HG02981 (cell line): ENCODE measurements around the gene NFE2L2.
"Not testable (repeated sequence)": the region's sequence is repeated elsewhere in the genome, so short reads cannot be mapped to it uniquely, and the experiment has no call there.

ENCODE experiments used
- ATAC-seq: cut with Tn5 transposase; IDR thresholded peaks from one replicate; pipeline ENCODE4 v1.9.1; 2021; ENCODE audit warnings: mild to moderate bottlenecking, moderate library complexity; ENCODE audit not compliant: unreplicated experiment

NFE2L2 gene

DNA sequence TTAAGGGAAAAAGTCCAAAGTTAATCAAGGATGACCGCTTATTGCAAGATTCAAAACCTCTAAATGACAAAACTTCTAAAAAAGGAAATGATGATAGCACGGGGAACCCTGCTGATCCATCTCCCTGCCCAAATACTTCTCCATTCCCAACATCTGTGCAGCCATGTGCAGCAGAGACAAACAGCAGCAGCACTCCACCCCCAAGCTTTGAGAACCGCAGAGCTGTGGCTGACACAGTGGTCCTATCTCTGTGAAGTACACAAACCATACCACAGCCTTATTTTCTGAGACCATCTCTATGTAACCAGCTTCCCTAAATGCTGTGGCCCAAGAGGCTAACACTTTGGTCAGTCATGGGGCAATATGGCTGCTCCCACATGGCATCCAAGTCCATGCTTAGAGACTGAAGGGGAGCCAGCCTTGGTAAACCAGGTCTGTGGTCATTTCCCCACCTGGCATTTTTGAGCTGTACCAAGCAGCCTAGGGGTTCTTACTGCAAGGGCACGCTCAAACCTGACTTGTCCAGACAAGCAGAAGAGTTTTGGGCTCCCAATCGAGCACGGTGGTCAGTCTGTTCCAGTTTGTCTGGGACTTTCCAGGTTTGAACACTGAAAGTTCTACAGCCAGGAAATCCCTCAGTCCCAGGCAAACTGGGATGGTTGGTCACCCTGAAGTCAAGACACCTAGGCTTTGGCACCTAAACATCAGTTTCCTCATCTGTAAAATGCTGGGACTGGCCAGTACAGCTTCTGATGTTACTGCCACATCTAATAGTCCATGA lies 17.1 kb upstream of the NFE2L2 start:
- peak; percentile 55 for ATAC-seq

DNA sequence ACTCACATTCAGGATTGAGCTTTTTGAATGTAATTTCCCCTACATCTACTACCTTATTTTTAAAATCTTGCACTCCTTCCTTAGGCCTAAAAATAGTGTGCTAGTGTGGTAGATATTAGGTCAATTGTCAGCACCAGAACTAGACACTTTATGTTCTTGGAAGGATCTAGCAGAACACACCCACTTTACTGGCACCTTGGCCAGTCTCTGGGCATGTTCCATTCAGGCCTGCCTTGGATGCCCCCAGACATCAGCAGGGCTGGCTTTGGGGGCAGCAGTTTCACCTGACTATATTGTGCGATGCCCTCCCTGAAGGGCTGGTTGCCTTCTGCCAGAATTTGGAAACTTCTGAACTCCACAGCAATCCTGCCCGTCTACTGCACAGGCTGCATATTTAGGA lies 15.3 kb upstream of the NFE2L2 start:
- ATAC-seq, result no peak

DNA sequence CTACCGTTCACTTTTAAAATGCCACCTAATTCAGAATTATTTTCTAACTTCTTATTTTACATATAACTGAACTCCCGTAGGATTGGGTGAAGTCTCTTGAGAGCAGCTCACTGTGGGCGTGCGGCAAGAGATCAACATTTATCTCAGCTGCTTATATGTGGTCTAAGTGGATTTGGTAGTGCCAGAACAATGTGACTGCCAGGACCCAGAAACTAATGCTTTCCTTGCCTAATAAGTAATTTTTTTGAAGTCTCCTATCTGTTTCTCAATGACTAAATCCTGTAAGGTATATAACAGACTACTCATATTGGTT lies 11.2 kb upstream of the NFE2L2 start:
- ATAC-seq, result no peak

DNA sequence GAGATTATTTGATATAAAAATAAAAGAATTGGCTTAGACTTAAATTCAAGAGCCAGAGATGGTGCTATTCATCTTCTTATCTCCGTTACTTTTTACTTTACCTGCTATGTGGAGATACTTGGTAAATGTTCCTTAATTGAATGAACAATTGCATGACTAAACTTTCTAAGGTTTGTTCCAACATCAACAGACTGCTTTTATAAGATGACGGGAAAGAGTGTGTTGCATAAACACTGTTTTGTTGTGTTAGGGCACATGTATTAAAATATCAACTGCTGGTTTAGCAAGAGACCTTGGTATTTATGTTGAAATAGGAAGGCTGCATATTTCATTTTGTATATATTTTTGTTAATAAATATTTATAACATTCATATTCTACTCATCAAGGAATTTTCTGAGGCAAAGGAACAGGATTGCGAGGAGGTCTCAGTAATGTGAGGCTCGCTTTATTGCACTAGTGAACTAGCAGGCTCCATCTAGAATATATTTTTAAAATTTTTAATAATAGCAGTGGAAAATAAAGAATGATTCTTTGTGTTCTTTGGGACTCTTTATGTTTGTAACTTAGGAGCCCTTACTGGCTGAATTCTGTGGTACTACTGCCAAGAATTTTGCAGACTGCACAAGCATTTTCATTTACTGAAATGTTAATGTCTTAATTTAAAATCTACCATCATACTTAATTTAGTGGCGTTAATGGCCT lies 10.7 kb upstream of the NFE2L2 start:
- no peak for ATAC-seq

DNA sequence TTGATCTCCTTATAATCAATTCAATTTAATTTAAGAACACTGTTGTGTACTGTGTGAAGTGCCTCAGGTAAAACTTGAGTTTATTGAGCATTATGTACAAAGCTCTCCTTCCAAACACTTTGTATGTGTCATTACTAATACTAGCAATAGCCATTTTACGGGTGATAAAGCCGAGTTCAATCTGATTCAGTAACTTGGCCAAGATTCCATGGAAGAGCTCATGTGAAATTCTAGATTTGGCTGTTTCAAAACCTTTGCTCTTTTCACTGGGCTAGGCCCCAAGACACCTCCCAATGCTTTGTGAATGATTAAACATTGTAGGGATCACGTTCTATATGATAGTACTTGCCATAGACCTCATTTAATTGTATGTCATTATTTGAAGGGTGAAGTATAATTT lies 8.9 kb upstream of the NFE2L2 start:
- no peak for ATAC-seq

DNA sequence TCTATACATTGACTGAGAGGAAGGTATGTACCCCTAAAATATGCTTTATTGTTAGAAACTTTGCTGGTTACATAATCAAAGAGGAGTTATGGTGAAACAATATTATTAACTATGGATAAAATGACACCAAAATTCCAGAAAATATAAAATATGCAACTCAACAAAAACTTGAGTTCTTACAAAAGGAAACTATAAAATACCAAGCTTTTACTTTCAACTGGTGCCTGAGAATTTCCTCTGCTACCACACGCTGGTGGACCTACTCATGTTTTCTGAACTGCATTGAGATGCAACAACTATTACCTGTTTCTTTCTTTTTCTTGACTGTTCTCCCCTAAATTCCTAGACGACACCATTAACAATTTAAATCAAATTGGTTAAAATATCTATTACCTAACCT lies 8.2 kb upstream of the NFE2L2 start:
- ATAC-seq, result no peak

DNA sequence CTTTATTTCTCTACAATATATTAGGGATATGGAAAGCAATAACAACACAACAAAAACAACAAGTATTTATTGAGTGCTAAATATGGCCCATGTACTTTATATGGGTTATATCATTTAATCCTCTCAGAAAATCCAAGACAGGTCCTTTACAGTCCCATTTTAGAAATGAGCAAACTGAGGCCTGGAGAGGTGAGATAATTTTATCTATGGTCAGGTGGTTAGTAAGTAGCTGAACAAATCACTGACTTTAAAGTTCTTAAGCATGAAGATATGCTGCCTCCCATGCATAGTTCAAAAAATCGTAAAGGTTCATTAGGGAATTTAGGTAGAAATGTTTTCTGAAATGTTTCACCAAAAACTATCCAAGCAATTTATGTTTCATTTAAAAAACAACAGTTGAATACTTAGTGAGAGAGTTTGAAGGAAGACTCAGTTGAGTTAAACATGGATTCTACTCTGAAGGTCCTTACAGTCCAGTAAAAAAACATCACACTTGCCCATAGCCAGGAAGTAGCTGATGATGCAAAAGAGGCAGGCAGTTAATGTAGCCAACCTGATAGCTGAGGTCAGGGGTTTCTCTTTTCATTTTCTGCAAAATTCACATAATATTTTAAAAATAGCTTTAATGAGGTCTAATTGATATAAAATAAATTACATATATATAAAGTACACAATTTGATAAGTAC lies 7.6 kb upstream of the NFE2L2 start:
- no peak for ATAC-seq

DNA sequence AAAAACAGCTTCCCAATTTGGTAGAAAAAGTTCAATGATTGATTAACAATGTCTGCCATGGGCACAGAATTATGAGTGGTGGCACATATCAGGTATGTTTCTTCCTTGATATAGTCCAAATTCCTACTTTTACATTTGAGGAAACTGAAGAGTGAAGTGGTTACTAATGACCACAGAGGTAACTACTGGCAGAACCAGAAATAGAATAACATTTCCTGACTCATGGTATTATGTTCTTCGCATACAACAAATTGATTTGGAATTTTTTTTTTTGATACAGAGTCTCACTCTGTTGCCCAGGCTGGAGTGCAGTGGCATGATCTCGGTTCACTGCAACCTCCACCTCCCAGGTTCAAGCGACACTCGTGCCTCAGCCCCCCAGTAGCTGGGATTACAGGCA lies 6.0 kb upstream of the NFE2L2 start:
- ATAC-seq, result no peak

DNA sequence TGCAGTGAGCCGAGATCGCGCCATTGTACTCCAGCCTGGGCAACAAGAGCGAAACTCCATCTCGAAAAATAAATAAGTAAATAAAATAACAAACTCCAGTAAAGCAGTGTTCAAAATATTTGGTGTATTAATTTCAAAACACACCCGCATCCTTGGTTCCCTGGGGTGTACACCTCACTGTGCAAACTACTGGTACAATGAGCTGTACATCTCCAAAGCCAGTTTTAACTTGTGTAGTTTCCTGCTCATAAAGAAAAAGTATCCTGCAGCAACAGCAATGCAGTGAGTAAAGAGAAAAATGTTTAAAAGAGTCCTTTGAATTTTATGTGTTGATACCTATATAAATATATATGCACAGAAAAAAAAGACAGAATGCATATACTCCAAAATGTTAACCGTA lies 4.4 kb upstream of the NFE2L2 start:
- ATAC-seq, result no peak

DNA sequence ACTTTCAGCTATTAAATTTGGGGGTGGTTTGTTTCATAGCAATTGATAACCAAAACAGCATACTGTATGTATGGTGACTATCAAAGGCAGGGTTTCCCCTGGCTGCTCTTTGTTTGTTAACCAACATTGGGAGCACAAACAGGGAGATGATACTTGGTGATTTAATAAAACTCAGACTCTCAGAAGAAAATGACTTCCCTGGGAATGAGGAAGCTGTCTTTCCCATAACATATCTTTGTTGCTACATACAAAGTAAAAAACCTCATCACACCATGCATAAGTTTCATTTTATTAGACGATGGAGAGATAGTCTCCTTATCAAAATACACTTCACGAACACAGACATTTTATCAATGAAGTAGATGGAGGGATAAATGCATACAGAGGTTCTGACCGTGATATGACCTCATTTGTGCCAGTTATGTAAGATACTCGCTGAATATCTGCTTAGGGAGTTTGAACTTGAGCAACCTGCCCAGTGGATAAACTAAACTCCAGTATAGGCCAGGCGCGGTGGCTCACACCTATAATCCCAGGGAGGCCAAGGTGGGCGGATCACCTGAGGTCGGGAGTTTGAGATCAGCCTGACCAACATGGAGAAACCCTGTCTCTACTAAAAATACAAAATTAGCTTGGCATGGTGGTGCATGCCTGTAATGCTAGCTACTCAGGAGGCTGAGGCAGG lies 3.8 kb upstream of the NFE2L2 start:
- ATAC-seq, result no peak

DNA sequence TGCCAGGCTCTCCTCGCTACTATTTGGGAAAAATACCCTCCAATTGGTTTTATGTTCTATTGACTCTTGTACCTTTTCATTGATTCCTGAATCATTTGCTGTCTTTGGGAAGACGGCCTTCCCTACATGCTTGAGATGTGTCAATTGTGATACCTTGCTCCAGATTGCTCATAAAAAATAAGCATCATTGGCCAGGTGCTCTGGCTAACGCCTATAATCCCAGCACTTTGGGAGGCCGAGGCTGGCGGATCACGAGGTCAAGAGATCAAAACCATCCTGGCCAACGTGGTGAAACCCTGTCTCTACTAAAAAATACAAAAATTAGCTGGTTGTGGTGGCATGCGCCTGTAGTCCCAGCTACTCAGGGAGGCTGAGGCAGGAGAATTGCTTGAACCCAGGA lies 2.4 kb upstream of the NFE2L2 start:
- ATAC-seq, result not testable (repeated sequence)

DNA sequence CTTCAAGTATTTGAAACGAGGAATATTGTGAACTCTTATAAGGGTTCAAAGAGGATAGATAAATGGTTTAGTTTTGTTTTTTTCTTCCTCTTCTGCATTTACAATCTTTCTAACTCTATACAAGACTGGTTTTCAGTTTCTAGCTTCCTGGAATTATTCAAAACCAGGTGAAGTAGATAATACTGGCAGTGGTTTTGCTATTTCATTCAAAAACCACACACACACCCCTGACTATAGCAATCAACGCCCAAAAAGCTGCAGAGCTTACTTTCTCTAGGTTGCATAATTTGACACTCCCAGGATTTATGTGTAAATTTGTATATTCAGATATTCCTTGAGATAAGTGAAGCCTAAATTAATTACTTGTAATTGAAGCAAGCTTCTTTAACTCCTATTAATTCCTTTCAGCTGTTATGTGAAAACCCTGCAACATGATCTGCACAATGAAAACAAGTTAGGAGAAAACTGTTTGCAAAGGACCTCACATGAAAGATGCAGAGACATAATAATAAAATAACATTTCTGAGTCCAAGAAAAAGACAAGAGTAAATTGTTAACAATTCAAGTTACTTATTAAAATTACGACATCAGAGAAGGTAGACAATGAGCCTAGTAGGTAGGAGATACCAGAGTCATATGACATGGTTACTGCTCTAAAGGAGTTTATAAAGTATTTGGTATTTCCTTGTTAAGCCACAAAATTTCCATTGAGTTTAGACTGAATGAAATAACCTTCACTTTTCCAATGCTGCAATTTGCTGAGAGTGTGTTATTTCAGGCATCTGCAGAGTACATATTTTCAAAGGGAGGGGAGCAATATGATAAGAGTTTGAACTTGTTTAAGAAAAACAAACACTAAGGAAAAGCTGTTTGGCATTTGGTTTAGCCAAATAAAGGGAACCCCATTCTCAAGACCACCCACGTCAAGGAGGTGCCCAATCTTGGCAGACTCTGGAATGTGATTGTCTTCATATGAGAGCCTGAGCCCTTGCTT lies 1.6 kb upstream of the NFE2L2 start:
- ATAC-seq, result no peak

DNA sequence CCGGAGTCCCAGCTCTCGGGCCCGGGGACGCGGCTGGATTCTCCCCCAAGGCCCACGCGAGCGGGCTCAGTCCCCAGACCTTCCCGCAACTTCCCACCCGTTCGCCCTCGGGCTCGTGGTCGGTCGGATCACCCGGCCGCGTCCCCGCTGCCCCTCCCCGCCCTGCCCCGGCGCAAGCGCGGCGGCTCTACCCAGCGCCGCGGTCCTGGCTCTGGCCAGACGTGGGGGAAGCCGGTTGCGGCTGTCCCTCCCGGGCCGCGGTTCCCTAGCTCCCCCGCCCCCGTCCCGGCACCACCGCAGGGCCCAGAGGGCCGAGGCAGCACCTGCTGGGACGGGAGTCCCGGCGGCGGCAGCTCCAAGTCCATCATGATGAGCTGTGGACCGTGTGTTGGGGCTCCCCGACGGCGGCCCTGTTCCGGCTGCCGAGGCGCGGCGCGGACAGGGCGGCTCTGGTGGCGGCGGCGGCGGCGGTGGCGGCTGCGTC lies 276 bp downstream of the NFE2L2 start:
- ATAC-seq, result peak; percentile 13

DNA sequence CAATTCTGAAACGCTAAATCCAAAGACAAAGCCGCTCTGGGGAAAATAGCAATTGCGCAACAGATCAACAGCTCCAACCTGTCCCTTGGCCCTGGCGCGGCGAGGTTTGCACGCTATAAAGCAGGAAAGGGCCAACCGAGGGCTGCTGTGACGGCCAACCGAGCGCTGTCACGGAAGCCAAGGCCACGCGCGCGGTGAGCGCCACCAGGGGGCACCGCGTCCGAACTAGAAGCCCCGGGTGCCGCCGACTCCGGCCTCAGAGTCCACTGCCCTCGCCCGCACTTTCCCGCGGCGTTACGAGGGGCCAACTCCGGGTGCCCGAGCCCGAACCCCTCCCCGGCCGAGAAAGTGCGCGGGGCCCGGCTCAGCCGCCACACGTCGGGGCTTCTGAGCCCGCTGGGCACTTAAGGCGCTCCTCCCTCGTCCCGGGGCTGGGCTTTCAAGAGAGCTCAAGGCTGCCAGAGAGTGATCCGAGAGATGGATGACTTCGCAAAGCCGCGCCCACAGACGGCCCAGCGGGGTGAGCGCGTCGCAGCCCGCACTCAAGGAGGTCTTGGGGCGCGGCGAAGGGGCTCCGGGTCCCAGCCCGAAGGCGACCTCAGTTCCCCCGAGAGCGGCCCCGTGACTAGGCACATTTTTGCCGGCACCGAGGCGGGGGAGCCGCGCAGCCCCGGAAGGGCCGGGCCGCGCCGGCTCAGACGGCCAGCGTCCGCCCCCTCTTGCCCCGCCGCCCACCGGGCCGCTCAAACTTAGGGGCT lies 897 bp downstream of the NFE2L2 start:
- ATAC-seq, result peak; percentile 42

DNA sequence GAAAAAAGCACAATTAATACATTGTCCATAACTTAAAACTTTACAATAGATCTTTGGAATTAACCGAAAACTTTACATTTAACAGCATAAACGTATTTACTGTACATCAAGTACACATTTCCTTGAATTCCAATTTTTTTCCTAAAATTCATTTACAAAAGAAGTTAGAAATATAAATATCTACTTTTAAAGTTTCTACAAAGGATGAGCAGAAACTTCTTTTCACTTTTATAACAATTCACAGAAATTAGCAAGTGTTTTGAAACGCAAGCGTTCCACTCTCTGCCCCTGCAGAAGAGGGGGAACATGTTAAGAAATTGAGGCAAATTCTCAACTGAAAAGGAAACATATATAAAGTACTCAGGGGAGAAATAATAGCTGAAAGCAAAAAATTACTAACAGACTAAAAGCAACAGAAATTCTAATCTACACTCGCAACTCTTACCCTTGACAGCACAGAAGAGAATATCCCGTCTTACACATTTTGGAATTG lies 1.5 kb downstream of the NFE2L2 start:
- no peak for ATAC-seq

DNA sequence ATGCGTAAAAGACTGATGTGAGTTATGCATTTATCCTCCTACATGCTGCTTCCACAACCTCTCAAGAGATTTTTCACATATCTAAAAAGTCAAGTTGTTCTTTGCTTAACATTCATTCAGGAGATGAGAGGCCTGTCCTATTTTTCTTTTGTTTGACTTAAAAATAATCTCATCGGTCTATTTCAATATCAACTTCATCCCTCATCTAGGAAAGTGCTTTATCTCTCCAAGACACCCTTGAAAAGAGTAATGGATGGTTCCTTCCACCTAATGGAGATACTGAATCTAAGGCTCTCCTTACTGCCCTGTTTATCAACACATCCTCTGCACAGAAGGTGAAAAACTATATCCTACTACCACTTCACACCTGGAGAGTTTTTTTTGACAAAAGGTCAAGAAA lies 2.4 kb downstream of the NFE2L2 start:
- ATAC-seq, result no peak

DNA sequence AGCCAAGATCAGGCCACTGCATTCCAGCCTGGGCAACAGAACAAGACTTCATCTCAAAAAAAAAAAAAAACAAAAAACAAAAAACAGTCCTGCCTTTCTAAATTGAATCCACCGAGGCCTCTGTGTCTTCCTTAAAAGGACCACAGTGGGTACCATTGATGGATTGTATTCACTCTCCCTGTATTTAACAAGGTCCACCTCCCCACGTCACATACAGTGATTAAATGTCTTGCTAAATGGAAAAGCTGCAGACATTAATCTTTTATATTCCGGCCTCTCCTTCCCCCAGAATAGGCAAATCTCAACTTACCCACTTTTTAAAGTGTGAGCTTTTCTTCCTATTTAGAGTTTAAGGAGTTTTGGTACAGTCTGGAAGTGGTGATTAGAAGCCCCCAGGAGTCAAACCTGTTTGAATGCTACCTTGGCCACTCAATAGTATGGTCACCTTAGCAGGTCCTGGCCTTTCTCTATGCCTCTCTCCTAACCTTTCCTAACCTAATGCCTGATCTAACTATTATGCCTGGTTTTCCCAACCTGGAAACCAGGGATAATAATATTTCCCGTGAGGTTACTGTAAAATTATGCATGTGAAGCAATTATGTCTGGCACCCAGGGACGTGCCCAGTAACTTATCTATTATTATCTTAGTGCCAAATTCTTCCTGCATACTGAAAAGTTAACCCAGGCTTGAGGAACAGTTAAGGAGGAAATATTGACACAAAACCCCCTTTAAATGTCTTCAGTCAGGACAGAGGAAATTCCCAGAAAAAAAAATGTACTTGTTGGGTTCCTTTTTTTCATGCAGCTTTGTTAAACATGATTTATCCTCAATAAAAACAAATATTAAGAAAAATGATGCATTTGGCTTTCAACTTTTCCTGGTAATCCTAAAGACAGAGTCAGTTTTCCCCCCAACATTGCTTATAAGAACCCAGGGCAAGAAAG lies 3.1 kb downstream of the NFE2L2 start:
- ATAC-seq, result no peak

DNA sequence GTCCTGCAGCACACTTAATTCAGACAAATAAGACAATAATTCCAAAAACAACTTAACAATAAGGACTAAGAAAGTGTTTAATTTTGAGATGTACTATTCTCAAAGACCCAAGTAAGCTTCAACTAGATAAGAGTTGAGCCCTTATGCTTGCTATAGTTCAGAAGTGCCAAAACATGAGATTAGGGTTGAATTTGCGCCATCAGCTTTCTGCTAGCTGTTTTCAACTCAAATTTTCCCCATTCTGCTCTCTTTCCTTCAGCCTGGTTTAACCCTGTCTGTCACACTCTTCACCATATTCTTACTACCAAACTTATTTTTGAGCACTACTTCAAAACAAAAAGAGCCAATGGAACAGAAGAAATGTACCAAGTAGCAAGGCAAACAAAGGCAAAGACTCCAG lies 4.1 kb downstream of the NFE2L2 start:
- ATAC-seq, result no peak
